ENCODE measurements around the gene RGMA. TPM values are rescaled to one million over a fixed set of nuclear protein-coding genes. Genes with fewer than 3 reads are reported as not detected.
"Not testable (repeated sequence)": the region's sequence is repeated elsewhere in the genome, so short reads cannot be mapped to it uniquely, and the experiment has no call there.

Gene RGMA
- polyA plus RNA-seq, 6 donors from 2014 or later: not detected

GRCh38 chr15:93039562-93040287 is 49.3 kb downstream of the RGMA start:
- DNase-seq; ATAC-seq (ENCODE audit: low read depth in 2 of 2); H3K9me3 Mint-ChIP-seq; H3K4me3 Mint-ChIP-seq; H3K36me3 Mint-ChIP-seq: not testable (repeated sequence)
- H3K27ac Mint-ChIP-seq: peak overlapping the region in 1 of 6 donors; percentile 88
- peaks cover 14 to 18% (median 14%) of the 10 kb centered on the region in 3 donors for H3K4me1 Mint-ChIP-seq
- H3K27me3 Mint-ChIP-seq: peaks cover 12 to 38% (median 26%) of the 10 kb centered on the region in 3 donors

GRCh38 chr15:93037820-93038705 is 50.9 kb downstream of the RGMA start:
- DNase-seq: no peak
- Mint-ChIP-seq H3K27me3 (peaks cover 10 to 33% (median 22%) of the 10 kb centered on the region in 3 donors), H3K4me1 (peaks cover 14 to 18% (median 14%) of the 10 kb centered on the region in 3 donors), H3K4me3 (no peak overlapping the region), H3K9me3 (peaks cover 0 to 4% (median 0%) of the 10 kb centered on the region in 7 donors), H3K27ac (no peak overlapping the region), H3K36me3 (no peaks in the 10 kb centered on the region)
- ATAC-seq (ENCODE audit: low read depth in 2 of 2): no peak

GRCh38 chr15:93036951-93037819 is 51.8 kb downstream of the RGMA start:
- ATAC-seq (ENCODE audit: low read depth in 2 of 2) (no peak), DNase-seq (no peak)
- H3K27ac Mint-ChIP-seq: peak overlapping the region in 1 of 6 donors; percentile 5
- no peak overlapping the region for H3K4me3 Mint-ChIP-seq
- peaks cover 8 to 30% (median 19%) of the 10 kb centered on the region in 3 donors for H3K27me3 Mint-ChIP-seq
- H3K4me1 Mint-ChIP-seq: peaks cover 14 to 18% (median 14%) of the 10 kb centered on the region in 3 donors
- H3K36me3 Mint-ChIP-seq: no peaks in the 10 kb centered on the region
- H3K9me3 Mint-ChIP-seq: peaks cover 0 to 4% (median 0%) of the 10 kb centered on the region in 7 donors

GRCh38 chr15:93035953-93036810 is 52.8 kb downstream of the RGMA start:
- peak overlapping the region in 4 of 6 donors; percentile 18 to 92 (median 85) for H3K27ac Mint-ChIP-seq
- DNase-seq (peak; percentile 23), ATAC-seq (ENCODE audit: low read depth in 2 of 2) (peak; percentile 76 to 82)
- peaks cover 0 to 4% (median 0%) of the 10 kb centered on the region in 7 donors for H3K9me3 Mint-ChIP-seq
- peaks cover 8 to 30% (median 19%) of the 10 kb centered on the region in 3 donors for H3K27me3 Mint-ChIP-seq
- no peaks in the 10 kb centered on the region for H3K36me3 Mint-ChIP-seq
- H3K4me1 Mint-ChIP-seq: peaks cover 16 to 18% (median 17%) of the 10 kb centered on the region in 3 donors
- peak overlapping the region in 5 of 8 donors; percentile 10 to 75 (median 56) for H3K4me3 Mint-ChIP-seq

GRCh38 chr15:93035092-93035915 is 53.7 kb downstream of the RGMA start:
- Mint-ChIP-seq H3K27ac (peak overlapping the region in 2 of 6 donors; percentile 12 to 92), H3K27me3 (peaks cover 8 to 25% (median 15%) of the 10 kb centered on the region in 3 donors), H3K36me3 (no peaks in the 10 kb centered on the region), H3K9me3 (peaks cover 0 to 4% (median 0%) of the 10 kb centered on the region in 7 donors), H3K4me1 (peaks cover 18 to 22% (median 20%) of the 10 kb centered on the region in 3 donors), H3K4me3 (peak overlapping the region in 1 of 8 donors; percentile 31)
- no peak for DNase-seq
- ATAC-seq (ENCODE audit: low read depth in 2 of 2): no peak

GRCh38 chr15:93034512-93034911 is 54.5 kb downstream of the RGMA start:
- Mint-ChIP-seq H3K4me3 (no peak overlapping the region), H3K4me1 (peaks cover 23 to 26% (median 24%) of the 10 kb centered on the region in 3 donors), H3K27me3 (peaks cover 8 to 21% (median 13%) of the 10 kb centered on the region in 3 donors), H3K36me3 (no peaks in the 10 kb centered on the region), H3K27ac (peak overlapping the region in 1 of 6 donors; percentile 12), H3K9me3 (peaks cover 0 to under 1% (median 0%) of the 10 kb centered on the region in 7 donors)
- ATAC-seq (ENCODE audit: low read depth in 2 of 2): no peak
- no peak for DNase-seq

- no peaks in the 10 kb centered on the region for H3K9me3 Mint-ChIP-seq
- DNase-seq: no peak
- no peaks in the 10 kb centered on the region for H3K36me3 Mint-ChIP-seq
- peak overlapping the region in 1 of 6 donors; percentile 12 for H3K27ac Mint-ChIP-seq
- peaks cover 25 to 31% (median 26%) of the 10 kb centered on the region in 3 donors for H3K4me1 Mint-ChIP-seq
- ATAC-seq (ENCODE audit: low read depth in 2 of 2): no peak
- H3K4me3 Mint-ChIP-seq: no peak overlapping the region
- peaks cover 8 to 21% (median 13%) of the 10 kb centered on the region in 3 donors for H3K27me3 Mint-ChIP-seq
Measured at GRCh38 chr15:93033434-93034045, 55.5 kb downstream of the RGMA start.

- ATAC-seq (ENCODE audit: low read depth in 2 of 2); H3K9me3 Mint-ChIP-seq; DNase-seq; H3K27ac Mint-ChIP-seq; H3K4me3 Mint-ChIP-seq; H3K36me3 Mint-ChIP-seq: not testable (repeated sequence)
- peaks cover 25 to 31% (median 26%) of the 10 kb centered on the region in 3 donors for H3K4me1 Mint-ChIP-seq
- peaks cover 8 to 15% (median 9%) of the 10 kb centered on the region in 3 donors for H3K27me3 Mint-ChIP-seq
Measured at GRCh38 chr15:93032515-93033206, 56.4 kb downstream of the RGMA start.

- H3K27me3 Mint-ChIP-seq: peaks cover 5 to 14% (median 8%) of the 10 kb centered on the region in 3 donors
- peaks cover 25 to 31% (median 26%) of the 10 kb centered on the region in 3 donors for H3K4me1 Mint-ChIP-seq
- H3K36me3 Mint-ChIP-seq; H3K4me3 Mint-ChIP-seq; ATAC-seq (ENCODE audit: low read depth in 2 of 2); H3K9me3 Mint-ChIP-seq; DNase-seq: not testable (repeated sequence)
- H3K27ac Mint-ChIP-seq: peak overlapping the region in 3 of 6 donors; percentile 23 to 92 (median 82)
Measured at GRCh38 chr15:93031557-93032384, 57.2 kb downstream of the RGMA start.

- DNase-seq (no peak), ATAC-seq (ENCODE audit: low read depth in 2 of 2) (no peak)
- no peak overlapping the region for H3K4me3 Mint-ChIP-seq
Measured at GRCh38 chr15:93031103-93031464, 57.9 kb downstream of the RGMA start.

More at GRCh38 chr15:93031103-93031464, 57.9 kb downstream of the RGMA start:
- Mint-ChIP-seq H3K9me3 (no peaks in the 10 kb centered on the region), H3K27me3 (peaks cover 3 to 11% (median 7%) of the 10 kb centered on the region in 3 donors), H3K27ac (peak overlapping the region in 4 of 6 donors; percentile 23 to 92 (median 84)), H3K4me1 (peaks cover 25 to 29% (median 28%) of the 10 kb centered on the region in 3 donors), H3K36me3 (no peaks in the 10 kb centered on the region)
